GM18502 (cell line): ENCODE measurements around the gene MYEF2.
A peak's percentile ranks its signal among the peaks of the same experiment; 100 is the strongest.

ENCODE experiments used
- ATAC-seq: cut with Tn5 transposase; IDR thresholded peaks from one replicate; pipeline ENCODE4 v1.9.1; 2021; ENCODE audit warnings: mild to moderate bottlenecking; ENCODE audit not compliant: unreplicated experiment, poor library complexity

Gene MYEF2

GRCh38 chr15:48177766-48178647 lies at the start of gene MYEF2:
TSS of gene MYEF2 (minus strand) at chr15:48178295. CDS start at chr15:48178237, 58 bp downstream.
- ATAC-seq, result peak; percentile 85

GRCh38 chr15:48225771-48226170 lies 47.7 kb upstream of the MYEF2 start:
- ATAC-seq, result no peak

- ATAC-seq, result no peak
Observed at GRCh38 chr15:48222627-48223026, 44.5 kb upstream of the MYEF2 start.

GRCh38 chr15:48221885-48222284 lies 43.8 kb upstream of the MYEF2 start:
- ATAC-seq, result no peak

- no peak for ATAC-seq
Observed at GRCh38 chr15:48221261-48221660, 43.2 kb upstream of the MYEF2 start.

- no peak for ATAC-seq
Observed at GRCh38 chr15:48205981-48206380, 27.9 kb upstream of the MYEF2 start, which contains the start of gene SLC12A1. TSS of gene SLC12A1 (plus strand) at chr15:48206302. CDS start at chr15:48207720, 1,418 bp downstream.

- ATAC-seq, result no peak
Observed at GRCh38 chr15:48202068-48202467, 24.0 kb upstream of the MYEF2 start.

GRCh38 chr15:48191574-48192225 lies 13.6 kb upstream of the MYEF2 start, which contains the start of gene CTXN2:
TSS of gene CTXN2 (plus strand) at chr15:48191665. CDS start at chr15:48201301, 9,636 bp downstream.
- no peak for ATAC-seq

- ATAC-seq, result no peak
Observed at GRCh38 chr15:48190932-48191573, 13.0 kb upstream of the MYEF2 start.

GRCh38 chr15:48186271-48186670 lies 8.2 kb upstream of the MYEF2 start:
- no peak for ATAC-seq

GRCh38 chr15:48185529-48185928 lies 7.4 kb upstream of the MYEF2 start:
- ATAC-seq, result no peak

GRCh38 chr15:48182749-48183148 lies 4.7 kb upstream of the MYEF2 start:
- no peak for ATAC-seq

GRCh38 chr15:48178648-48178931 lies 495 bp upstream of the MYEF2 start:
- no peak for ATAC-seq

GRCh38 chr15:48177383-48177765 lies 721 bp downstream of the MYEF2 start:
- peak; percentile 77 for ATAC-seq

- ATAC-seq, result no peak
Observed at GRCh38 chr15:48176957-48177356, 1.1 kb downstream of the MYEF2 start.

- ATAC-seq, result no peak
Observed at GRCh38 chr15:48176112-48176511, 2.0 kb downstream of the MYEF2 start.

GRCh38 chr15:48175126-48175525 lies 3.0 kb downstream of the MYEF2 start:
- no peak for ATAC-seq

GRCh38 chr15:48170981-48171380 lies 7.1 kb downstream of the MYEF2 start:
- no peak for ATAC-seq

GRCh38 chr15:48168616-48169015 lies 9.5 kb downstream of the MYEF2 start:
- no peak for ATAC-seq

- no peak for ATAC-seq
Observed at GRCh38 chr15:48153526-48153925, 24.6 kb downstream of the MYEF2 start.

GRCh38 chr15:48149858-48150257 lies 28.2 kb downstream of the MYEF2 start:
- ATAC-seq, result no peak
